HG03280 (cell line): Measurements from ENCODE around the gene IGLL1.

Experiments
- ATAC-seq: cut with Tn5 transposase; IDR thresholded peaks from one replicate; pipeline ENCODE4 v1.9.1; 2021; ENCODE audit warnings: mild to moderate bottlenecking, moderate library complexity; ENCODE audit not compliant: unreplicated experiment

Gene IGLL1

GRCh38 chr22:23531283-23531956, 48.7 kb downstream of the IGLL1 start:
- ATAC-seq: no peak

- no peak for ATAC-seq
These were observed 49.3 kb downstream of the IGLL1 start for GRCh38 chr22:23530766-23531282.

DNA sequence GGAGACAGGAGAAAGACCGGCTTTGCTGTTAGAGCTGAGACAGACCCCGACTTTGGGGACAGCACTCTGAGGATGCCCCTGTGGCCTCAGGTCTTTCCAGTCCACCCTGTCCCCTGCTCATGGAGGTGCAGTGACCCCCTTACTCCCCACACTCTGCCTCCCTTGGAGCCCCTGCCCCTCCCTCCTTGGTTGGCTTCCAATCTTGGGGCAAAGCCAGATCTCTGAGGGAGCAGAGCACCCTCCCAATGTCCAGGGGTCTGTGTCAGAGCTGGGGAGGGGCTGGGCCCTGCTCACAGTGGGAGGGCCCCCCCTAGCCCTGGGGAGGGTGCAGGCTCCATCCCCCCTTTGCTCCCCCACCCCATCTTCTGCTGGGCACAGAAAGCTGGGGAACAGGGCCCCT, 50.0 kb downstream of the IGLL1 start:
- ATAC-seq: no peak

GRCh38 chr22:23529166-23530103, 50.7 kb downstream of the IGLL1 start:
- ATAC-seq: no peak

GRCh38 chr22:23527971-23528740, 51.9 kb downstream of the IGLL1 start:
- ATAC-seq: no peak

GRCh38 chr22:23526596-23527316, 53.3 kb downstream of the IGLL1 start:
- no peak for ATAC-seq

- ATAC-seq: no peak
These were observed 54.6 kb downstream of the IGLL1 start for GRCh38 chr22:23525510-23525909.

- ATAC-seq: no peak
These were observed 55.9 kb downstream of the IGLL1 start for GRCh38 chr22:23524226-23524625.

DNA sequence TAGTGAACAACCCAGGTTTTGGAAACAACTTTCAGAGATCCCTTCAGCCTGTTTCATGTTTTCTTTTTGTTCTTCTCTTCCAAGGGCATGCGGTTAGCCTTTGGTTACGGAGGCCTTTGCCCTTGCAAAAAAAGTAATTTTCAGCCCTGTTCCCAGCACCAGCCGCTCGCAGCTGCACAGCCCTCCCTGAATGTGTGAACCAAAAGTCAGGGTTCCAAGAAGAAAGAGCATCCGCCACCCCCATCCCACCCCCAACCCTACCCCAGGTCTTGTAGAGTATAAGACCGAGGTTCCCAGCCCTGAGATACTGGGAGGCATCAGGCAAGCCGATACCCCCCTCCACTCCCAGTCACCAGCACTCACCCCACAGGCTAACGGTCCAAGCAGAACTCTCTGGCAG, 56.4 kb downstream of the IGLL1 start:
- ATAC-seq: no peak
